Panc1 (cell line): ENCODE results near the gene DPPA5. TPM values are rescaled to one million over a fixed set of nuclear protein-coding genes. Genes with fewer than 3 reads are reported as not detected.
"Not testable (repeated sequence)": the region's sequence is repeated elsewhere in the genome, so short reads cannot be mapped to it uniquely, and the experiment has no call there.

Experiments used
- ATAC-seq: fragments of 200-7000 bp; cut with Tn5 transposase; 2 replicates; pipeline ENCODE4 v1.9.1; 2020; ENCODE audit warnings: mild to moderate bottlenecking, moderate library complexity
- BruUV-seq: library from RNA; stranded (reverse); fragments of 400-500 nt; replicated peaks from 2 replicates; lab custom pipeline; 2021; lab: Mats Ljungman, UMichigan
- CTCF ChIA-PET: fragments of 300-600 bp; sonication (Branson Sonifier 250); formaldehyde crosslinking; loops from one replicate; lab custom pipeline; 2022; ENCODE audit warnings: antibody characterized with exemption; lab: Charles Lee
- POLR2A ChIA-PET: fragments of 300-600 bp; sonication (Branson Sonifier 250); formaldehyde crosslinking; loops from one replicate; lab custom pipeline; 2022; ENCODE audit warnings: antibody characterized with exemption; lab: Charles Lee
- DNase-seq: peaks from one replicate; pipeline ENCODE4 v3.0.0-alpha.2; 2010; ENCODE audit warnings: low read depth, low spot score
- H3K27ac ChIP-seq: 2 replicates; pipeline ENCODE4 v1.5.1; 2011; ENCODE audit warnings: mild to moderate bottlenecking, low read length, inconsistent platforms
- H3K27me3 ChIP-seq: fragments of 200-500 bp; sonication (Bioruptor generic); 2 replicates; pipeline ENCODE4 v1.6.0; 2014; ENCODE audit warnings: low read length, inconsistent platforms; ENCODE audit not compliant: control insufficient read depth, insufficient read depth
- H3K36me3 ChIP-seq: fragments of 200-500 bp; sonication (Bioruptor generic); 2 replicates; pipeline ENCODE4 v1.5.1; 2014; ENCODE audit warnings: inconsistent platforms, mild to moderate bottlenecking, low read length, moderate library complexity; ENCODE audit not compliant: control insufficient read depth, insufficient read depth
- H3K4me1 ChIP-seq: 2 replicates; pipeline ENCODE4 v1.5.1; 2011; ENCODE audit warnings: inconsistent platforms, mild to moderate bottlenecking, low read length, moderate library complexity; ENCODE audit not compliant: control insufficient read depth, insufficient read depth
- H3K4me3 ChIP-seq, 2 experiments: 2 replicates each; pipeline ENCODE4 v1.5.1; 2011 to 2012; ENCODE audit warnings: low read depth in 2 of 2, low read length in 2 of 2, mild to moderate bottlenecking in 2 of 2, inconsistent platforms in 1 of 2, moderate library complexity in 1 of 2
- H3K9me3 ChIP-seq: fragments of 200-500 bp; sonication (Bioruptor generic); 2 replicates; pipeline ENCODE4 v1.5.1; 2014; ENCODE audit warnings: low read depth, mild to moderate bottlenecking, inconsistent platforms, low read length, moderate library complexity; ENCODE audit not compliant: control insufficient read depth, insufficient read depth
- CTCF ChIP-seq: fragments of 450-650 bp; IDR thresholded peaks from 2 replicates; pipeline ENCODE4 v1.5.1; 2017; ENCODE audit warnings: mild to moderate bottlenecking
- POLR2AphosphoS5 ChIP-seq: IDR thresholded peaks from 2 replicates; pipeline ENCODE4 v1.6.1; 2012; ENCODE audit warnings: mild to moderate bottlenecking, low read depth, low read length, moderate library complexity
- REST ChIP-seq, 2 experiments: IDR thresholded peaks; 2 replicates each; pipeline ENCODE4 v1.6.1; 2011 to 2012; ENCODE audit warnings: low read depth in 2 of 2, control low read depth in 1 of 2, low read length in 1 of 2, mild to moderate bottlenecking in 1 of 2, moderate library complexity in 1 of 2; ENCODE audit not compliant: insufficient read depth in 1 of 2
- SIN3A ChIP-seq: IDR thresholded peaks from 2 replicates; pipeline ENCODE4 v1.6.1; 2012; ENCODE audit warnings: low read depth, mild to moderate bottlenecking, low read length, moderate library complexity, borderline replicate concordance; ENCODE audit not compliant: insufficient read depth
- TCF7L2 ChIP-seq: IDR thresholded peaks from 2 replicates; pipeline ENCODE4 v1.6.1; 2011; ENCODE audit warnings: mild to moderate bottlenecking, low read depth, low read length, inconsistent platforms
- in situ Hi-C: cut with HindIII; loops from 2 replicates; pipeline ENCODE4 v1.10.0; 2016; ENCODE audit warnings: low sequenced_read_pairs, low pct_unique_long_range_greater_than_20kb
- intact Hi-C: fragments of 100-400 bp; cut with micrococcal nuclease; formaldehyde crosslinking; loops from one replicate; pipeline ENCODE4 v1.10.0; 2022; ENCODE audit not compliant: unreplicated experiment
- total RNA-seq: library from RNA; stranded (reverse); gene quantifications from one replicate; pipeline ENCODE4 v1.2.1, GENCODE V29; 2021; ENCODE audit not compliant: unreplicated experiment

The DPPA5 gene
- total RNA-seq, 1 experiment from 2014 or later: not detected

- DNase-seq: peak; percentile 42
- ChIA-PET POLR2A (interaction anchor here (1.7 kb wide), 1 partner anchor 18 kb away, joined by 5 read pairs; no protein-coding TSS in a partner anchor), CTCF (interaction anchor here (0.6 to 1.8 kb wide), 5 partner anchors 15 to 80 kb away, joined by 3 to 13 read pairs (median 4); no protein-coding TSS in a partner anchor)
- no peak for TF ChIP-seq REST (IDR thresholded peaks at IDR 0.05; ENCODE audit: insufficient read depth in 1 of 2, low read depth in 2 of 2, low read length in 1 of 2)
- TF ChIP-seq SIN3A: no peak
- no peak for TF ChIP-seq POLR2AphosphoS5
- TF ChIP-seq TCF7L2: no peak
- no peak; the same call in 1 of the 2 replicates for TF ChIP-seq CTCF
- intact Hi-C loops: no loop called here
- no TSS peak for BruUV-seq
- Histone ChIP-seq H3K4me3 (peak overlapping the region; percentile 82 to 94), H3K27ac (peak overlapping the region; percentile 94), H3K27me3 (no peaks in the 10 kb centered on the region), H3K9me3 (no peaks in the 10 kb centered on the region), H3K4me1 (peaks cover 8% of the 10 kb centered on the region; the same call in 1 of the 2 replicates), H3K36me3 (no peaks in the 10 kb centered on the region)
- in situ Hi-C loops: no loop called here
- ATAC-seq: peak; percentile 57
Measured at GRCh38 chr6:73308712-73309534, 45.2 kb downstream of the DPPA5 start.

- CTCF ChIA-PET, H3K9me3 ChIP-seq, intact Hi-C loops, BruUV-seq, in situ Hi-C loops, DNase-seq, POLR2A ChIA-PET, H3K27ac ChIP-seq, H3K36me3 ChIP-seq, H3K4me3 ChIP-seq, H3K4me1 ChIP-seq, ATAC-seq, H3K27me3 ChIP-seq: not testable (repeated sequence)
Measured at GRCh38 chr6:73303773-73304172, 50.3 kb downstream of the DPPA5 start.

Other genes starting within 250 kb of the DPPA5 start
- gene KHDC1L, start 128.8 kb downstream of the DPPA5 start, total RNA-seq: not detected
- gene KHDC1, start 91.1 kb downstream of the DPPA5 start, total RNA-seq: 9.6 TPM
- gene KHDC3L, start 8.4 kb upstream of the DPPA5 start, total RNA-seq: not detected
- 10.6 TPM for gene OOEP, start 15.6 kb upstream of the DPPA5 start, total RNA-seq
- gene DDX43, start 40.6 kb upstream of the DPPA5 start, total RNA-seq: 24.9 TPM
- 38.4 TPM for gene CGAS, start 98.0 kb upstream of the DPPA5 start, total RNA-seq
- 57.9 TPM for gene MTO1, start 107.5 kb upstream of the DPPA5 start, total RNA-seq
- 10,069 TPM for gene EEF1A1, start 166.8 kb upstream of the DPPA5 start, total RNA-seq